SKM-1 treated with dmso at 0.1 percent for 144 hours (cell line): ENCODE measurements around the gene PAX7.
"Not testable (repeated sequence)": the region's sequence is repeated elsewhere in the genome, so short reads cannot be mapped to it uniquely, and the experiment has no call there.

Source experiments
- DNase-seq: peaks from one replicate; lab custom pipeline; 2025; ENCODE audit not compliant: unreplicated experiment; lab: John Stamatoyannopoulos, UW

Gene PAX7

GRCh38 chr1:18630511-18631495 is at the start of gene PAX7:
Gene PAX7, plus strand, starts transcription at chr1:18630846. Its CDS starts 758 bp downstream, at chr1:18631604.
- no peak for DNase-seq

GRCh38 chr1:18581420-18581880 is 49.2 kb upstream of the PAX7 start:
- no peak for DNase-seq

GRCh38 chr1:18582890-18583289 is 47.8 kb upstream of the PAX7 start:
- DNase-seq: no peak

GRCh38 chr1:18583326-18583941 is 47.2 kb upstream of the PAX7 start:
- no peak for DNase-seq

GRCh38 chr1:18586016-18586415 is 44.6 kb upstream of the PAX7 start:
- DNase-seq: not testable (repeated sequence)

- no peak for DNase-seq
Observed at GRCh38 chr1:18588093-18588492, 42.6 kb upstream of the PAX7 start.

GRCh38 chr1:18592368-18592767 is 38.3 kb upstream of the PAX7 start:
- no peak for DNase-seq

GRCh38 chr1:18597160-18598042 is 33.2 kb upstream of the PAX7 start:
- DNase-seq: no peak

- no peak for DNase-seq
Observed at GRCh38 chr1:18599086-18599485, 31.6 kb upstream of the PAX7 start.

- no peak for DNase-seq
Observed at GRCh38 chr1:18599704-18600103, 30.9 kb upstream of the PAX7 start.

- DNase-seq: no peak
Observed at GRCh38 chr1:18602533-18603211, 28.0 kb upstream of the PAX7 start.

GRCh38 chr1:18603212-18603852 is 27.3 kb upstream of the PAX7 start:
- no peak for DNase-seq

GRCh38 chr1:18606443-18607288 is 24.0 kb upstream of the PAX7 start:
- no peak for DNase-seq

GRCh38 chr1:18607289-18607760 is 23.3 kb upstream of the PAX7 start:
- DNase-seq: no peak

GRCh38 chr1:18608534-18608933 is 22.1 kb upstream of the PAX7 start:
- no peak for DNase-seq

- no peak for DNase-seq
Observed at GRCh38 chr1:18611311-18611710, 19.3 kb upstream of the PAX7 start.

GRCh38 chr1:18612073-18612472 is 18.6 kb upstream of the PAX7 start:
- DNase-seq: no peak

GRCh38 chr1:18614069-18614735 is 16.4 kb upstream of the PAX7 start:
- no peak for DNase-seq
